OCI-LY1 (cell line): ENCODE data around the gene NCSTN.

ENCODE experiments used
- CTCF ChIP-seq: fragments of 200-600 bp; sonication (generic), shearing (Covaris generic); IDR thresholded peaks from 2 replicates; pipeline ENCODE4 v1.5.1; 2017; ENCODE audit warnings: mild to moderate bottlenecking, antibody characterized with exemption, low read length, moderate library complexity, mixed read lengths
- EZH2 ChIP-seq: fragments of 200-600 bp; sonication (generic), shearing (Covaris generic); IDR thresholded peaks from 2 replicates; pipeline ENCODE4 v1.8.0; 2017; ENCODE audit warnings: borderline replicate concordance, mixed run types, mild to moderate bottlenecking, antibody characterized with exemption, low read length, moderate library complexity, mixed read lengths

- TF ChIP-seq CTCF, result no peak
- no peak for TF ChIP-seq EZH2
Observed at GRCh38 chr1:160328184-160328583, 15.0 kb upstream of the NCSTN start.
